HG02610 (cell line): ENCODE results near the gene RIMBP2.

ENCODE experiments used
- ATAC-seq: cut with Tn5 transposase; IDR thresholded peaks from one replicate; pipeline ENCODE4 v1.9.1; 2021; ENCODE audit warnings: mild to moderate bottlenecking, moderate library complexity; ENCODE audit not compliant: unreplicated experiment

RIMBP2 gene

DNA sequence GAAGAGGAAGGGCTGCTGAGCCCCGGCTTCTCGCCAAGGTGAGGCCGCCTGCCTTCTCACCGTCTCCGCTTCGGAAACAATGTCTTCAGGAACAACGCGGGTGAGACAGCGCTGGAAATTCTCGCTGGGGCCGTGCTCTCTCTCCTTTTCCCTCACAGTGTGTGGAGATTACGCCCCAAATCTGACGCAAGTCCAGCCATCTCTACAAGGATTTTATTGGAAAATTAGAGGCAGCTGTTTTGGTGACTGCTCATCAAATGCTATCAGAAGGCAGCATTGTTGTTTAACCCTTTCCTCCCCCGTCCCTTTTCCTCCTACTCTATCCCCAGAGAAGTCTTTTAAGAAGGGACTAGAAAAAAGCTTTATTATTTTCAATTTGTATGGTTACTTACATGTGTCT is 324.9 kb downstream of the RIMBP2 start:
- ATAC-seq, result no peak

- no peak for ATAC-seq
These were observed 330.9 kb downstream of the RIMBP2 start for GRCh38 chr12:130385193-130385592.

DNA sequence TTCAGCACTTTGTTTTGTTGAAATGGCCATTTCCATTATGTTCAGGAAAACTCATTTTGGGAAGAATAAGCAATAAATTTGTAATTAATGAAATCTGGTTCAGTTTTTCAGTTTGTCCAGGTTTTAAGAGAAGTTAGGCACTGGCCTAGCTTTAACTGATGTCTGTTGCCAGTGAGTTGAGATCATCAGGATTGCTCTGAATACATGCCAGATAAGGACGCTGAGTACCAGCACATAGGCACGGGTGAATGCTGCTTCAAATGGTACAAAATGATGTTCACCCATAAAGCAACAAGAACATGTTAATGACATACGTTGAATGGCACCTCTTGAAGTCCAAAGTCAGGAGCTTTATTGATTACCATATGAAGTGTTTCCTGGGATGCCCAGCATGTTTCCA is 331.9 kb downstream of the RIMBP2 start:
- ATAC-seq, result no peak

- no peak for ATAC-seq
These were observed 333.3 kb downstream of the RIMBP2 start for GRCh38 chr12:130382818-130383217.

DNA sequence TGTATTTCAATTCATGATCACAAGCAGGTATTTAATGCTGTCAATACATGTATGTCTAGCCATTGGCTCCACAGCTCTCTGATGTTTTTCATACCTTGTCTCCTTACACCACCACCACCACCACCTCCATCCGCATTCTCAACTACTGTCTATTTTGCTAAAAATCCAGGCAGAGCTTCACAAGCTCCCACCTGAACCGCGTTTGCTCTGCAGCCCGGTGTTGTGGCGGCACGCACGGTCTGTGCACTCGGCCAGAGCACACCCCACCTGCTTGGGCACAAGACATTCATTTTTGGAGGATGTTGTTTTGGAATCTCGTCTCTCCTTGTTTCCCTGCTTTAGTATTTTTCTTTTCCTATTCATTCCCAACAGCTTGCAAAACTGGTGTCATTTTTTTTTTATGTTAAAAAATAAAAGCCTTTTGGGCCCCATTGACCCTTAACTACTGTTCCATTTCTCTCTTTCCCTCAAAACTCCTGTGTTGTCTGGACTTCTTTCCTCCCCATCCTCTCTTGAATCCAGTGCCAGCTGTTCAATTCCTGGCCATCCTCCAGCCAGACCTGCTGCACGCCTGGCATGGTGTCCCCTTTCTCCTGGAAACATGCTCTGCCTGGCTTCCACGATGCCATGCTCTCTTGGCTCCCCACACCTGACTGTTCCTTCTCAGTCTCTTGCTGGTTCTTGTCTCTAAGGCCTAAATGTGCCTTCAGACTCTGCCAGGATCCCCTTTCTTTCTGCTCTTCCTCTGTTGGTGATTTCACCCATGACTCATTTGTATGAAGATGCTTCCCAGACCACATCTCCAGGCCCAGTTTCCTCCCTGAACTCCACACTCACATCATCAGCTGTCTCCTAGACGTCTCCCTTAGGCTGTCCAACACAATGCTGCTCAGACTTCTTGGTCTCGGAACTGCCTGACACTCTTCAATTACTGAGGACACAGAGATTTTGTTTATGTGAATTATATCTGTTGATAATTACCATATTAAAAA is 340.5 kb downstream of the RIMBP2 start:
- ATAC-seq, result no peak

GRCh38 chr12:130374083-130374482 is 342.0 kb downstream of the RIMBP2 start:
- no peak for ATAC-seq

GRCh38 chr12:130372936-130373335 is 343.2 kb downstream of the RIMBP2 start:
- ATAC-seq, result no peak

DNA sequence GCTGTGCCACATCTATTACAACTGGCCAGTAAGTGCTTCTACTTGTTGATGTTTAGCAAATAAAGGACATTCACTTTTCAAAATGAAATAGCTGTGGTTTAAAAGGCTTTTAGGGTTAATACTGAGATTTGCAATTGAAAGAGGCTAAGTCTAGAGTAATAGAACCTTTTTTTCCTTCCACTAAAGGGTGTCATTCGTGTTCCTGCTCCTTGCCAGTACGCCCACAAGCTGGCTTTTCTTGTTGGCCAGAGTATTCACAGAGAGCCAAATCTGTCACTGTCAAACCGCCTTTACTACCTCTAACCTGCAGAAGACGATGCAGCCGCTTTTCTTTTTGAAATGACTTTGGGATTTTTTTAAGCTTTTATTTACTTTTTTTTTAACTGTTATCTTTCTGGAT is 344.8 kb downstream of the RIMBP2 start:
- ATAC-seq, result no peak

GRCh38 chr12:130369816-130370215 is 346.3 kb downstream of the RIMBP2 start:
- no peak for ATAC-seq

DNA sequence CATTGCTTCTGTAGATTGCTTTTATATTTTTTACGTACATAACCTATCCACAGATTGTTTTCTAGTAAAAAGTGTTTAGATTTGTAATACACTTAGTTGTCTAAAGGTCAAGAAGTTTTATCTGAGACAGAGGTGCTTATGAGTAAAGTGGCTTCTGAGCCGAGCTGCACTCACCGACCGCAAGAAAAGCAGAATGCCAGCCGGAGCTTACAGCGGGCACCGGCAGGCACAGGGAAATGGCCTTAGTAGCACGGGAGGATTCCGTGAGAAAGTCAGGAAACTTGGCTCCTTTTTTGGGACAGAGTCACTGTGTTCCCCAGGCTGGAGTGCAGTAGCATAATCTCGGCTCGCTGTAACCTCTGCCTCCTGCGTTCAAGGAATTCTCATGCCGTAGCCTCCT is 348.6 kb downstream of the RIMBP2 start:
- ATAC-seq, result no peak

- no peak for ATAC-seq
These were observed 349.1 kb downstream of the RIMBP2 start for GRCh38 chr12:130367003-130367402.

GRCh38 chr12:130366159-130366558 is 349.9 kb downstream of the RIMBP2 start:
- ATAC-seq, result no peak

DNA sequence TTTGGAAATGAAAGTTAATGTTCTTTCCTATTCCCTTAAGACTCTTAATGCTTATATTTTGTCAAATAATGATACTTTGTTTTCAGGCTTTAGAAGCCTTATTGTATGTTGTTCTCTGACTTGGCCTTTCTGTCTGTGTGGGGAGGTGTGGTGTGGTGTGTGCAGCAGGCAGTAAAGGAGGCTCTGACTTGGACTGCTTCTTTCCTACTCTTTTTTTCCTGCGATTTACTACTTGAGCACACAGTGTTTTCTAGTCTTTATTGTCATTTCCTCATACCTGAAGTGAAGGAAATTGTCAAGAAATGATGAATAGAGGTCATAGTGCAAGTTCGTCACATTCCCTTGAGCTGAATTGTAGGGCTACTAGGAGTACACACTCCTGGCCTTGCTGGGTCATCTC is 351.5 kb downstream of the RIMBP2 start:
- ATAC-seq, result no peak

DNA sequence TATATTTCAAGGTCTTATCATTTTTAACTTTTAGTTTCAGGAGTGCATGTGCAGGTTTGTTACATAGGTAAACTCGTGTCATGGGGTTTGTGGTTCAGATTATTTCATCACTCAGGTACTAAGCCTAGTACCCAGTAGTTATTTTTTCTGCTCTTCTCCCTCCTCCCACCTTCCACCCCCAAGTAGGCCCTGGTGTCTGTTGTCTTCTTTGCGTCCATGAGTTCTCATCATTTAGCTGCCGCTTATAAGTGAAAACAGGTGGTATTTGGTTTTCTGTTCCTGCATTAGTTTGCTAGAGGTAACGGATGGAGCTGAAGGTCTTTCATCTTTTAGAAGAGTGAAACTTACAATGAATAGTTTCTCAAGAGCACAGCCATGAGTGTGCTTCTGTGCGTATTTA is 354.0 kb downstream of the RIMBP2 start:
- ATAC-seq, result no peak

DNA sequence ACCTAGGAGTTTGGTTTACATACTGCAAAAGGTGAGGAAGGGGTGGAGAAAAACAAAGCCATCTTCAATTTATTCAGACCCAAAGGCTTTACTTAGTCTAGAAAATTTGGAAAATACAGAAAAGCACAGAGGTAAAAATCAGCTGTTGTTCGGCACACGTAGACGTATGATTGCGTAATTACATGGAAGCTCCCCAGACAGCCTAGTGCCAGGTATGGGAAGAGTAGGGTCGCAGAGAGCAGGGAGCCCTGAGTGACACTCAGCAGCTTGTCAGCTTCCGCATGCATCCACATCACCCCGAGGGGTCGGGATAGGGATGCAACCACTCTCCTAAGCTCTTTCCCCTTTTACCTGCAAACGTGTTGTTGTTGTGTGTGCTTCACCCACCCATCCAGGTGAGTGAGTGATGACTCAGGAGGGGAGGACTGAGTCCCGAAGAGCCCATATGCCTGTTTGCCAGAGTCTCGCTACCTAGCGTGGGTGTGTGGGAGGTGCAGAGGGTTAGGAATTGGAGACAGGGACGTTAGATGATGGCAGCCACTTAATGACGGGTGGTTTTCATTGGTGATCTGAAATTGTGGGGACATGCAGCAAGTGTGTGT is 358.3 kb downstream of the RIMBP2 start:
- ATAC-seq, result no peak

DNA sequence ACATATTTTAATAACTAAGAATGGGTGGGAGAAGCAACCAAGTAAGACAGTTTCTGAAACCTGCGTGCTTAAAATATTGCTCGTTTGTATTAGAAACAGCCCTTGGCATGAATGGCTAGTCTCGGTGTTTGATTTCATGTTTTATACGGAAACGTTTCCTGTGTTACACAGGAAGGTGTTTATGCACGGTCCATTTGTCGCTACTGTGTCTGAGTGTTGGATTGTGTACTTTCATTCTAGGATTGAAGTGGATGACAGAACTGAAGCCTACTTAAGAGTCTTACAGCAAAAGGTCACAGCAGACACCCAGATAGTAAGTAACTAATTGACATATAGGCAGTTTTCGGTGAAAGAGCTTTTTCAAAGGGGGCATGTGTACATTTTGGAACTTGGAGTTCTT is 358.9 kb downstream of the RIMBP2 start:
- no peak for ATAC-seq

GRCh38 chr12:130356222-130356621 is 359.9 kb downstream of the RIMBP2 start:
- no peak for ATAC-seq

GRCh38 chr12:130354407-130354806 is 361.7 kb downstream of the RIMBP2 start:
- no peak for ATAC-seq

GRCh38 chr12:130353081-130353480 is 363.0 kb downstream of the RIMBP2 start:
- ATAC-seq, result no peak

GRCh38 chr12:130351326-130351725 is 364.8 kb downstream of the RIMBP2 start:
- no peak for ATAC-seq

DNA sequence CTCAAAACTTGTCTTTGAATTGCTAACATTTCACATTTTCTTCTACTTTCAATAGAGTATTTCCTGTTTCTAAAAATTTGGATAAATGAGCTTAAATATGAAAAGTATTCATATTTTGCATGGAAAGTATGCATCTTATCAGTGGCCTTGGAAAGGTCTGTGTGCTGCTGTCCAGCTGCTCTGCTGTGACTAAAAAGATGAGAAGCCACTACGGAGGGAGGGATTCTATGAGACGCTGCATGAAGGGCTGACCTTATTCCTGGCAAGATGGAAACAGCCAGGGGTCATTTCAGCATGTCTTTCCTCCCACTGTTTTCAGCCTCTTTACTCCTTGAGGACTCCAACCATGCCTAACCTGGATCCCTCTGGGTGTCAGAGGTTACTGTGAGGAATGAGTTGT is 365.4 kb downstream of the RIMBP2 start:
- no peak for ATAC-seq

DNA sequence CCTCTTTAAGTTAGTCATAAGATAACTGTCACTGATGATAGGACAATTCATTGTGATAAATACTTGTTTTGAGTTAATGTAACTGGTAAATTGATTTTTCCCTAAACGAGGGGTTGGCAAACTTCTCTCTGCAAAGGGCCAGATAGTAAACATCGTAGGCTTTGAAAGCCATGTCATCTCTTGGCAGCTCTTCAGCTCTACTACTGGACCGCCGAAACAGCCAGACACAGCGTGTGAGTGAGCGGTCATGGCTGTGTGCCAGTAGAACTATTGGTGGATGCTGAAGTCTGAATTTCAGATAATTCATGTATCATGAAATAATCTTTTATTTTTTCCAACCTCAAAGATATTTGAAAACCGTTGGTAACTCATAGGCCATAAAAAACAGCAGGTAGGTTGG is 368.5 kb downstream of the RIMBP2 start:
- ATAC-seq, result no peak
